H9 (cell line): Measurements from ENCODE around the gene TGFBI. TPM values are rescaled to one million over a fixed set of nuclear protein-coding genes. Genes with fewer than 3 reads are reported as not detected.

ENCODE experiments used
- DNase-seq: peaks from one replicate; pipeline ENCODE4 v3.0.0-alpha.2; 2017
- H2AFZ ChIP-seq: one replicate; pipeline ENCODE4 v1.6.1; 2013; ENCODE audit warnings: mild to moderate bottlenecking, low read length, control low read depth, moderate library complexity
- H2AK5ac ChIP-seq: 2 replicates; pipeline ENCODE4 v1.6.1; 2013; ENCODE audit warnings: low read length, control low read depth, mixed read lengths; ENCODE audit not compliant: insufficient read length
- H2BK120ac ChIP-seq: one replicate; pipeline ENCODE4 v1.6.1; 2013; ENCODE audit warnings: low read depth, mild to moderate bottlenecking, low read length, control low read depth, inconsistent platforms; ENCODE audit not compliant: poor library complexity, severe bottlenecking
- H2BK12ac ChIP-seq: 2 replicates; pipeline ENCODE4 v1.6.1; 2013; ENCODE audit warnings: low read length, control low read depth, mixed read lengths, low read depth; ENCODE audit not compliant: insufficient read length
- H2BK15ac ChIP-seq: 2 replicates; pipeline ENCODE4 v1.6.1; 2013; ENCODE audit warnings: low read depth, low read length, control low read depth
- H2BK20ac ChIP-seq: one replicate; pipeline ENCODE4 v1.6.1; 2013; ENCODE audit warnings: low read depth, mild to moderate bottlenecking, low read length, control low read depth, inconsistent platforms; ENCODE audit not compliant: poor library complexity, severe bottlenecking
- H2BK5ac ChIP-seq: 2 replicates; pipeline ENCODE4 v1.6.1; 2013; ENCODE audit warnings: low read length, control low read depth, mixed read lengths; ENCODE audit not compliant: insufficient read length
- H3K14ac ChIP-seq: 2 replicates; pipeline ENCODE4 v1.6.1; 2013; ENCODE audit warnings: low read length, control low read depth; ENCODE audit not compliant: insufficient read depth
- H3K18ac ChIP-seq: 2 replicates; pipeline ENCODE4 v1.6.1; 2013; ENCODE audit warnings: low read depth, mild to moderate bottlenecking, mixed read lengths, low read length, control low read depth; ENCODE audit not compliant: insufficient read length
- H3K23ac ChIP-seq: 2 replicates; pipeline ENCODE4 v1.6.1; 2013; ENCODE audit warnings: low read length, control low read depth, mixed read lengths, low read depth; ENCODE audit not compliant: insufficient read length
- H3K23me2 ChIP-seq: 2 replicates; pipeline ENCODE4 v1.6.1; 2013; ENCODE audit warnings: low read depth, mild to moderate bottlenecking, mixed read lengths, low read length, control low read depth; ENCODE audit not compliant: insufficient read length, poor library complexity, severe bottlenecking
- H3K27ac ChIP-seq: 2 replicates; pipeline ENCODE4 v1.5.1; 2013; ENCODE audit warnings: low read length, control low read depth, mixed read lengths, low read depth; ENCODE audit not compliant: insufficient read length
- H3K27me3 ChIP-seq: 2 replicates; pipeline ENCODE4 v1.6.1; 2013; ENCODE audit warnings: low read length, control low read depth, inconsistent platforms; ENCODE audit not compliant: insufficient read depth
- H3K4ac ChIP-seq: 2 replicates; pipeline ENCODE4 v1.6.1; 2013; ENCODE audit warnings: low read depth, mild to moderate bottlenecking, control low read depth, inconsistent platforms, low read length, moderate library complexity
- H3K4me1 ChIP-seq: 2 replicates; pipeline ENCODE4 v1.6.1; 2013; ENCODE audit warnings: low read length, control low read depth, inconsistent platforms; ENCODE audit not compliant: insufficient read depth
- H3K4me2 ChIP-seq: 2 replicates; pipeline ENCODE4 v1.6.1; 2013; ENCODE audit warnings: low read length, control low read depth, mixed read lengths; ENCODE audit not compliant: insufficient read length, insufficient read depth
- H3K56ac ChIP-seq: 2 replicates; pipeline ENCODE4 v1.6.1; 2013; ENCODE audit warnings: low read depth, mild to moderate bottlenecking, mixed read lengths, low read length, control low read depth; ENCODE audit not compliant: insufficient read length
- H3K79me1 ChIP-seq: 2 replicates; pipeline ENCODE4 v1.6.1; 2013; ENCODE audit warnings: low read depth, mild to moderate bottlenecking, moderate library complexity, low read length, control low read depth, inconsistent platforms; ENCODE audit not compliant: insufficient read depth, poor library complexity, severe bottlenecking
- H3K79me2 ChIP-seq: 2 replicates; pipeline ENCODE4 v1.6.1; 2013; ENCODE audit warnings: low read length, control low read depth, inconsistent platforms; ENCODE audit not compliant: insufficient read depth
- H3K9ac ChIP-seq: 2 replicates; pipeline ENCODE4 v1.6.1; 2013; ENCODE audit warnings: low read length, control low read depth, mixed read lengths; ENCODE audit not compliant: insufficient read length; ENCODE audit errors: extremely low read depth
- H3K9me3 ChIP-seq: one replicate; pipeline ENCODE4 v1.6.1; 2013; ENCODE audit warnings: low read depth, low read length, inconsistent platforms; ENCODE audit not compliant: control insufficient read depth
- H3T11ph ChIP-seq: one replicate; pipeline ENCODE4 v1.6.1; 2013; ENCODE audit warnings: mild to moderate bottlenecking, low read length, control low read depth, inconsistent platforms
- H4K20me1 ChIP-seq: one replicate; pipeline ENCODE4 v1.6.1; 2013; ENCODE audit not compliant: control insufficient read depth, insufficient read length, insufficient read depth
- H4K5ac ChIP-seq: 2 replicates; pipeline ENCODE4 v1.6.1; 2013; ENCODE audit warnings: low read depth, mild to moderate bottlenecking, mixed read lengths, low read length, control low read depth; ENCODE audit not compliant: insufficient read length
- H4K8ac ChIP-seq: replicated peaks from 2 replicates; pipeline ENCODE4 v1.6.1; 2013; ENCODE audit warnings: low read length, control low read depth, mixed read lengths, low read depth; ENCODE audit not compliant: insufficient read length
- H4K91ac ChIP-seq: 2 replicates; pipeline ENCODE4 v1.6.1; 2013; ENCODE audit warnings: low read depth, mild to moderate bottlenecking, moderate library complexity, mixed read lengths, low read length, control low read depth; ENCODE audit not compliant: insufficient read length
- H3K27ac Mint-ChIP-seq, 3 experiments: 2 replicates in 2 of 3; 3 replicates in 1 of 3; pipeline ENCODE4 v1.8.0; 2020 to 2021; ENCODE audit warnings: mixed read lengths in 3 of 3, mild to moderate bottlenecking in 1 of 3, moderate library complexity in 1 of 3
- H3K27me3 Mint-ChIP-seq: 2 replicates; pipeline ENCODE4 v1.8.0; 2021; ENCODE audit warnings: low read depth, mild to moderate bottlenecking, moderate library complexity, mixed read lengths
- H3K36me3 Mint-ChIP-seq, 3 experiments: 2 replicates in 2 of 3; 3 replicates in 1 of 3; pipeline ENCODE4 v1.8.0; 2020 to 2021; ENCODE audit warnings: low read depth in 3 of 3, mixed read lengths in 3 of 3; ENCODE audit not compliant: insufficient read depth in 1 of 3
- H3K4me1 Mint-ChIP-seq, 2 experiments: 2 replicates each; pipeline ENCODE4 v1.8.0; 2020; ENCODE audit warnings: mixed read lengths in 2 of 2
- H3K4me3 Mint-ChIP-seq, 2 experiments: 2 replicates in 1 of 2; 3 replicates in 1 of 2; pipeline ENCODE4 v1.8.0; 2020 to 2021; ENCODE audit warnings: mild to moderate bottlenecking in 2 of 2, mixed read lengths in 2 of 2, moderate library complexity in 1 of 2
- H3K9me3 Mint-ChIP-seq, 2 experiments: 2 replicates in 1 of 2; 3 replicates in 1 of 2; pipeline ENCODE4 v1.8.0; 2020; ENCODE audit warnings: mild to moderate bottlenecking in 2 of 2, mixed read lengths in 2 of 2, moderate library complexity in 1 of 2
- WGBS: extraction: QIAGEN DNeasy Blood & Tissue Kit; methylation state at CpG from one replicate; pipeline ENCODE4 v1.1.7; 2013; ENCODE audit warnings: missing lambda C conversion rate, low lambda C conversion rate, mixed read lengths; ENCODE audit not compliant: insufficient read length; ENCODE audit errors: extremely low coverage; 5-methylcytosine and 5-hydroxymethylcytosine counted together
- total RNA-seq: library from RNA; stranded (reverse); gene quantifications from 2 replicates; pipeline ENCODE4 v1.2.1, GENCODE V29; 2021
- TF ChIP-seq, protein P1 (sequence below): fragments of 200-600 bp; sonication (generic); conservative IDR thresholded peaks from 3 replicates; pipeline ENCODE4 v1.8.0; 2021; ENCODE audit warnings: antibody characterized with exemption, mild to moderate bottlenecking

TGFBI gene
- total RNA-seq, 1 experiment from 2014 or later = 4.7 TPM

DNA sequence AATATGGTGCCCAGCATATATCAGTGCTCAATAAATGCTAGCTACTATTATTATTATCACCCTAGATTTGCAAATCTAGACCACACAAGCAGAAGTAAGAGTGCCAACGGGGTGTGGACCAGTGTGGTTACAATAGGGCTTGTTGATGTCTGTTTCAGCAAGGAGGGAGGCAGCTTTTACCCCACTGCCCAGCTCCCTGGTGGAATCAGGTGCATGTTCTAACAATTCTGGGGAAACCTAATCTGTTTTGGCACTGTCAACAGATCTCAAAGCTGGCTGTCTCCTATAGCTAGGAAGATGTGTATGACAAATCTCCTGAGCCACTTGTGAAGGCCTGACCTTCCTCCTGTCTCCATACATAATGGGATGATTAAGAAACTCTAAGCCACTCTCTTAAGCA, 5.7 kb downstream of the TGFBI start:
- H3K27me3 ChIP-seq = peaks cover 6% of the 10 kb centered on the region; the same call in 1 of the 2 replicates
- no peak overlapping the region for H3K27ac ChIP-seq
- no peak overlapping the region for H2BK20ac ChIP-seq
- H2AK5ac ChIP-seq = no peak overlapping the region
- H4K91ac ChIP-seq = no peak overlapping the region
- no peak overlapping the region for H3K18ac ChIP-seq
- no peak overlapping the region for H4K5ac ChIP-seq
- no peak overlapping the region for H3T11ph ChIP-seq
- H2AFZ ChIP-seq = no peak overlapping the region
- Mint-ChIP-seq H3K4me3 (no peak overlapping the region), H3K4me1 (peaks cover 6 to 24% of the 10 kb centered on the region in 2 experiments), H3K36me3 (peaks cover 0 to 6% (median 0%) of the 10 kb centered on the region in 3 experiments; a peak in 2 of 7 replicates), H3K27ac (no peak overlapping the region), H3K27me3 (peaks cover 39% of the 10 kb centered on the region), H3K9me3 (peaks cover 2 to 6% of the 10 kb centered on the region in 2 experiments; a peak in 4 of 5 replicates)
- H3K23ac ChIP-seq = no peak overlapping the region
- H2BK15ac ChIP-seq = no peak overlapping the region
- TF ChIP-seq, protein P1, sequence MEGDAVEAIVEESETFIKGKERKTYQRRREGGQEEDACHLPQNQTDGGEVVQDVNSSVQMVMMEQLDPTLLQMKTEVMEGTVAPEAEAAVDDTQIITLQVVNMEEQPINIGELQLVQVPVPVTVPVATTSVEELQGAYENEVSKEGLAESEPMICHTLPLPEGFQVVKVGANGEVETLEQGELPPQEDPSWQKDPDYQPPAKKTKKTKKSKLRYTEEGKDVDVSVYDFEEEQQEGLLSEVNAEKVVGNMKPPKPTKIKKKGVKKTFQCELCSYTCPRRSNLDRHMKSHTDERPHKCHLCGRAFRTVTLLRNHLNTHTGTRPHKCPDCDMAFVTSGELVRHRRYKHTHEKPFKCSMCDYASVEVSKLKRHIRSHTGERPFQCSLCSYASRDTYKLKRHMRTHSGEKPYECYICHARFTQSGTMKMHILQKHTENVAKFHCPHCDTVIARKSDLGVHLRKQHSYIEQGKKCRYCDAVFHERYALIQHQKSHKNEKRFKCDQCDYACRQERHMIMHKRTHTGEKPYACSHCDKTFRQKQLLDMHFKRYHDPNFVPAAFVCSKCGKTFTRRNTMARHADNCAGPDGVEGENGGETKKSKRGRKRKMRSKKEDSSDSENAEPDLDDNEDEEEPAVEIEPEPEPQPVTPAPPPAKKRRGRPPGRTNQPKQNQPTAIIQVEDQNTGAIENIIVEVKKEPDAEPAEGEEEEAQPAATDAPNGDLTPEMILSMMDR = no peak
- H3K9me3 ChIP-seq = no peaks in the 10 kb centered on the region
- no peak overlapping the region for H2BK120ac ChIP-seq
- WGBS = no CpG with 5 or more reads among the region's 1 CpG
- no peaks in the 10 kb centered on the region for H4K20me1 ChIP-seq
- H3K4ac ChIP-seq = no peak overlapping the region
- H3K4me2 ChIP-seq = no peak overlapping the region
- H3K14ac ChIP-seq = no peak overlapping the region
- H3K79me1 ChIP-seq = no peaks in the 10 kb centered on the region
- H3K9ac ChIP-seq = no peak overlapping the region
- no peaks in the 10 kb centered on the region for H3K79me2 ChIP-seq
- DNase-seq = no peak
- no peak overlapping the region for H2BK12ac ChIP-seq
- H3K4me1 ChIP-seq = no peaks in the 10 kb centered on the region
- no peak overlapping the region for H4K8ac ChIP-seq
- H3K23me2 ChIP-seq = no peaks in the 10 kb centered on the region
- no peak overlapping the region for H3K56ac ChIP-seq
- H2BK5ac ChIP-seq = no peak overlapping the region
